Neuronal stem cell (in vitro differentiated cells): ENCODE measurements around the gene GADD45B.

Experiments used
- DNase-seq: peaks from one replicate; pipeline ENCODE4 v3.0.0-alpha.2; 2013; ENCODE audit warnings: low spot score
- H2AFZ ChIP-seq: one replicate; pipeline ENCODE4 v1.6.1; 2013; ENCODE audit warnings: mild to moderate bottlenecking, low read length, inconsistent platforms
- H2AK5ac ChIP-seq: 2 replicates; pipeline ENCODE4 v1.6.1; 2013; ENCODE audit warnings: low read depth, mild to moderate bottlenecking, inconsistent platforms, low read length, moderate library complexity, mixed read lengths
- H2BK120ac ChIP-seq: 2 replicates; pipeline ENCODE4 v1.6.1; 2013; ENCODE audit warnings: low read depth, mild to moderate bottlenecking, inconsistent platforms, low read length, moderate library complexity, mixed read lengths
- H2BK12ac ChIP-seq: one replicate; pipeline ENCODE4 v1.6.1; 2013; ENCODE audit warnings: low read length, inconsistent platforms
- H2BK15ac ChIP-seq: 2 replicates; pipeline ENCODE4 v1.6.1; 2013; ENCODE audit warnings: mild to moderate bottlenecking, low read length, inconsistent platforms, mixed read lengths
- H2BK5ac ChIP-seq: one replicate; pipeline ENCODE4 v1.6.1; 2013; ENCODE audit warnings: inconsistent platforms, mild to moderate bottlenecking, low read length, moderate library complexity
- H3K14ac ChIP-seq: one replicate; pipeline ENCODE4 v1.6.1; 2013; ENCODE audit warnings: low read length, inconsistent platforms
- H3K18ac ChIP-seq: 2 replicates; pipeline ENCODE4 v1.6.1; 2013; ENCODE audit warnings: low read length, inconsistent platforms
- H3K23ac ChIP-seq: 2 replicates; pipeline ENCODE4 v1.6.1; 2013; ENCODE audit warnings: low read depth, mild to moderate bottlenecking, mixed read lengths, low read length, inconsistent platforms; ENCODE audit not compliant: poor library complexity
- H3K27ac ChIP-seq: replicated peaks from 3 replicates; pipeline ENCODE4 v1.5.1; 2013; ENCODE audit warnings: low read length, inconsistent platforms
- H3K27me3 ChIP-seq, 3 experiments: 2 replicates each; pipeline ENCODE4 v1.6.1; 2013; ENCODE audit warnings: low read length in 3 of 3, mild to moderate bottlenecking in 2 of 3, inconsistent platforms in 1 of 3, low read depth in 1 of 3, mixed read lengths in 1 of 3, moderate library complexity in 1 of 3; ENCODE audit not compliant: control insufficient read depth in 3 of 3, insufficient read depth in 3 of 3
- H3K36me3 ChIP-seq, 2 donors: replicated peaks in 1 of 2; 2 replicates each; pipeline ENCODE4 v1.6.1; 2013; ENCODE audit warnings: low read length in 2 of 2; ENCODE audit not compliant: control insufficient read depth in 2 of 2, insufficient read depth in 2 of 2
- H3K4ac ChIP-seq: 2 replicates; pipeline ENCODE4 v1.6.1; 2013; ENCODE audit warnings: inconsistent platforms, mild to moderate bottlenecking, low read length, moderate library complexity
- H3K4me1 ChIP-seq, 2 donors: 1 replicate in 1 of 2; 2 replicates in 1 of 2; pipeline ENCODE4 v1.6.1; 2013; ENCODE audit warnings: low read length in 2 of 2, low read depth in 1 of 2; ENCODE audit not compliant: control insufficient read depth in 2 of 2, insufficient read depth in 1 of 2
- H3K4me2 ChIP-seq: one replicate; pipeline ENCODE4 v1.6.1; 2013; ENCODE audit warnings: mild to moderate bottlenecking, low read length, inconsistent platforms; ENCODE audit not compliant: insufficient read depth, poor library complexity, severe bottlenecking
- H3K4me3 ChIP-seq, 2 donors: 2 replicates each; pipeline ENCODE4 v1.5.1; 2013; ENCODE audit warnings: low read length in 2 of 2, mild to moderate bottlenecking in 2 of 2, inconsistent platforms in 1 of 2, moderate library complexity in 1 of 2
- H3K79me1 ChIP-seq: one replicate; pipeline ENCODE4 v1.6.1; 2013; ENCODE audit warnings: low read depth, mild to moderate bottlenecking, inconsistent platforms, low read length, moderate library complexity
- H3K9ac ChIP-seq: one replicate; pipeline ENCODE4 v1.6.1; 2013; ENCODE audit warnings: mild to moderate bottlenecking, low read depth, low read length, inconsistent platforms; ENCODE audit not compliant: poor library complexity
- H3K9me3 ChIP-seq, 2 donors: replicated peaks in 1 of 2; 2 replicates each; pipeline versions ENCODE3 to v1.6.1; 2013; ENCODE audit warnings: low read length in 2 of 2, mild to moderate bottlenecking in 2 of 2, inconsistent platforms in 1 of 2, low read depth in 1 of 2, mixed read lengths in 1 of 2, moderate library complexity in 1 of 2; ENCODE audit not compliant: control insufficient read depth in 2 of 2, insufficient read depth in 1 of 2
- H4K8ac ChIP-seq: one replicate; pipeline ENCODE4 v1.6.1; 2013; ENCODE audit warnings: low read depth, mild to moderate bottlenecking, inconsistent platforms, low read length, moderate library complexity
- H4K91ac ChIP-seq: one replicate; pipeline ENCODE4 v1.6.1; 2013; ENCODE audit warnings: low read length, low read depth, mild to moderate bottlenecking, inconsistent platforms; ENCODE audit not compliant: poor library complexity
- WGBS, 2 donors: extraction: QIAGEN DNeasy Blood & Tissue Kit; methylation state at CpG; one replicate each; pipeline ENCODE4 v1.1.7; 2013; ENCODE audit warnings: missing lambda C conversion rate in 2 of 2, mixed read lengths in 1 of 2; ENCODE audit not compliant: insufficient read length in 2 of 2, insufficient replicate concordance in 1 of 2; ENCODE audit errors: extremely low coverage in 2 of 2; 5-methylcytosine and 5-hydroxymethylcytosine counted together

Gene GADD45B

DNA sequence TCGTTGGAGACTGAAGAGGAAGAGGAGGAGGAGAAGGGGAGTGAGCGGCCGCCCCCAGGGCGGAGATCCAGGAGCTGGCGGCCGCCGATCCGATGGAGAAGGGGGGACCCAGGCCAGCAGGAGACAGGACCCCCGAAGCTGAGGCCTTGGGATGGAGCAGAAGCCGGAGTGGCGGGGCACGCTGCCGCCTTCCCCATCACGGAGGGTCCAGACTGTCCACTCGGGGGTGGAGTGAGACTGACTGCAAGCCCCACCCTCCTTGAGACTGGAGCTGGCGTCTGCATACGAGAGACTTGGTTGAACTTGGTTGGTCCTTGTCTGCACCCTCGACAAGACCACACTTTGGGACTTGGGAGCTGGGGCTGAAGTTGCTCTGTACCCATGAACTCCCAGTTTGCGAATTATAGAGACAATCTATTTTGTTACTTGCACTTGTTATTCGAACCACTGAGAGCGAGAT, 1.8 kb downstream of the GADD45B start:
- Histone ChIP-seq H3K4me3 (peak overlapping the region in 1 of 2 donors; percentile 6), H4K91ac (no peak overlapping the region), H3K9me3 (peaks cover 0 to 6% of the 10 kb centered on the region in 2 donors), H2BK5ac (no peak overlapping the region), H2BK15ac (peak overlapping the region; percentile 93), H3K18ac (peak overlapping the region; percentile 74), H2AFZ (no peak overlapping the region), H3K27ac (no peak overlapping the region), H3K23ac (peak overlapping the region; percentile 67), H3K36me3 (peaks cover 0 to 5% of the 10 kb centered on the region in 2 donors), H3K4me1 (peaks cover 18 to 20% of the 10 kb centered on the region in 2 donors), H2AK5ac (peak overlapping the region; percentile 54), H3K27me3 (peaks cover 0 to 52% (median 23%) of the 10 kb centered on the region in 3 experiments), H3K4ac (no peak overlapping the region), H3K9ac (peak overlapping the region; percentile 66), H2BK12ac (no peak overlapping the region), H4K8ac (no peak overlapping the region), H2BK120ac (no peak overlapping the region), H3K4me2 (no peak overlapping the region), H3K79me1 (no peaks in the 10 kb centered on the region), H3K14ac (peak overlapping the region; percentile 67)
- no peak for DNase-seq
- WGBS, 2 donors, result no CpG with 5 or more reads among the region's 21 CpGs

DNA sequence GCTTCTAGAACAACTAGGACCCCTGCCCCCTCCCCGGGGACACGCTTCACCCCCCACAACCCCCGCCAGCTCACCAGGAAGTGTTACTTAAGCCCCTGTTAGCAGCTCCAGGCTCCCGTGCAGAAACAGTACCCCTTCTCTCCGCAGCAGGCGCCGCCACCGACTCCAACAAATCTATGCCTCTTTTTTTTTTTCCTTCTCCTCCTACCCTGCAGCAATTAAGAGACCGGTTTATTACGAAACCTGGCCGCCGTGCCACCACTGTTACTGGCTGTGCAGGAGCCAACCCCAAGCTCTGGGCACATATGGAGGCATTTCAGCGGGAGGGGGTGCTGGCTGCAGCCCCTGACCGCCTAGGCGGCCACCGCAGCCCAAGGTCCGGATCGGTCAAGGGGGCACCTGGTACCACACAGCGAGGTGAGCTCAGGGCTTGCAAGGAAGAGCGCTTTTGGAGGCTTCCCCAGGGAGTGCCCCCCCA, 2.4 kb downstream of the GADD45B start:
- H3K4me2 ChIP-seq, result peak overlapping the region; percentile 62
- H2BK120ac ChIP-seq, result no peak overlapping the region
- H4K91ac ChIP-seq, result no peak overlapping the region
- H3K36me3 ChIP-seq, result peaks cover 0 to 5% of the 10 kb centered on the region in 2 donors
- H2BK15ac ChIP-seq, result no peak overlapping the region
- peak overlapping the region; percentile 89 for H3K23ac ChIP-seq
- H2AFZ ChIP-seq, result no peak overlapping the region
- peaks cover 0 to 52% (median 23%) of the 10 kb centered on the region in 3 experiments for H3K27me3 ChIP-seq
- DNase-seq, result no peak
- peaks cover 0 to 6% of the 10 kb centered on the region in 2 donors for H3K9me3 ChIP-seq
- H3K79me1 ChIP-seq, result no peaks in the 10 kb centered on the region
- no CpG with 5 or more reads among the region's 20 CpGs for WGBS, 2 donors
- H3K14ac ChIP-seq, result peak overlapping the region; percentile 63
- H3K9ac ChIP-seq, result peak overlapping the region; percentile 70
- peak overlapping the region; percentile 70 for H3K18ac ChIP-seq
- H3K27ac ChIP-seq, result no peak overlapping the region
- no peak overlapping the region for H2BK5ac ChIP-seq
- no peak overlapping the region for H2BK12ac ChIP-seq
- no peak overlapping the region for H2AK5ac ChIP-seq
- no peak overlapping the region for H4K8ac ChIP-seq
- H3K4me3 ChIP-seq, result no peak overlapping the region
- H3K4me1 ChIP-seq, result peaks cover 18 to 20% of the 10 kb centered on the region in 2 donors
- no peak overlapping the region for H3K4ac ChIP-seq

DNA sequence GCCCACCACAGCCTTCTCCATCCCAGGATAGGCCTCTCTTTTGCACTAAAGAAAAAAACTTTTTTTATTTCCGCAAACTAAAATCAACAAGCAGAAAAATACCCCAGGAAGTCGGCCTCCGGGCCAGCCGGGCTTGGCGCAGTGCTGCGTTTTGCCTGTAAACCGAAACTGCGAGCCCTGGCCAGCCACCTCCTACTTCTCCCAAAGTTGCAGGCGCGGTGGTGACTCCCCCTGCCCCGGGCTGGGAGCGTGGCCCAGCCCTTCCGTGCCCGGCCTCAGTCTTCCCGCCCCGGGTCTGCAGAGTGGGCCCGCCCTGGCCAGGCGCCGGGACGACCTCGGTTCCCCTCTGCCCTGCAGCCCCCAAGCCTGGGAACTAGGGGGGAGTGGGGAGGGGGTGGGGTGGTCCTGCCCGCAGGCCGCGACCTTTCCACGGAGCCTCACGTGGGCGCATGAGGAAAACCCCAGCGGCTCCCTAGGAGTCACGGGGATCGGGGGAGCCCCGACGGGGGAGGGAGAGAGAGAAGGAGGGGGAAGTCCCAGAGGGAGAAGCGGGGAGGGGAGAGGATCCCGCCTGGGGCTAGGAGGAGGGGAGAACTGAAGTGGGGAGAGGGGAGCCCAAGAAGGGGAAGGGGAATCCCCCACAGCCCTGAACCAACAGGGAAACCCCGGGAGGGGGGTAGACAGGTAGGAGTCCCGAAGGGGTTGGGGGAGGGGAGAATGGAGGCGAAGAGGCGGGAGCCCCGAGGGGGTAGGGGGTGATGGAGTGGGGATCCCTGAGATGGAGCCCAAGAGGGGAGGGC, 3.0 kb downstream of the GADD45B start:
- no peak for DNase-seq
- WGBS, 2 donors, result no CpG with 5 or more reads among the region's 39 CpGs
- Histone ChIP-seq H2AFZ (no peak overlapping the region), H3K4ac (no peak overlapping the region), H2AK5ac (peak overlapping the region; percentile 63), H3K4me1 (peaks cover 18 to 20% of the 10 kb centered on the region in 2 donors), H3K79me1 (no peaks in the 10 kb centered on the region), H2BK12ac (no peak overlapping the region), H2BK15ac (peak overlapping the region; percentile 58), H3K4me2 (peak overlapping the region; percentile 62), H3K18ac (peak overlapping the region; percentile 70), H3K14ac (peak overlapping the region; percentile 31), H3K9ac (peak overlapping the region; percentile 44), H2BK5ac (no peak overlapping the region), H3K27ac (no peak overlapping the region), H2BK120ac (peak overlapping the region; percentile 47), H4K91ac (no peak overlapping the region), H3K36me3 (peaks cover 0 to 5% of the 10 kb centered on the region in 2 donors), H4K8ac (no peak overlapping the region), H3K4me3 (no peak overlapping the region), H3K27me3 (peaks cover 0 to 52% (median 23%) of the 10 kb centered on the region in 3 experiments), H3K23ac (peak overlapping the region; percentile 91), H3K9me3 (peaks cover 0 to 10% of the 10 kb centered on the region in 2 donors)

- no CpG with 5 or more reads among the region's 20 CpGs for WGBS, 2 donors
- Histone ChIP-seq H4K91ac (no peak overlapping the region), H3K4ac (no peak overlapping the region), H3K14ac (peak overlapping the region; percentile 47), H3K18ac (peak overlapping the region; percentile 27), H3K4me1 (peaks cover 18 to 20% of the 10 kb centered on the region in 2 donors), H3K27ac (no peak overlapping the region), H4K8ac (no peak overlapping the region), H2AFZ (no peak overlapping the region), H3K36me3 (peaks cover 0 to 5% of the 10 kb centered on the region in 2 donors), H3K27me3 (peaks cover 0 to 52% (median 23%) of the 10 kb centered on the region in 3 experiments), H2BK5ac (no peak overlapping the region), H3K9ac (no peak overlapping the region), H2BK15ac (peak overlapping the region; percentile 58), H2AK5ac (peak overlapping the region; percentile 63), H3K4me2 (no peak overlapping the region), H3K23ac (peak overlapping the region; percentile 91), H3K4me3 (no peak overlapping the region), H2BK120ac (peak overlapping the region; percentile 47), H2BK12ac (no peak overlapping the region), H3K9me3 (peaks cover 0 to 12% of the 10 kb centered on the region in 2 donors), H3K79me1 (no peaks in the 10 kb centered on the region)
- no peak for DNase-seq
These were observed 3.7 kb downstream of the GADD45B start for GRCh38 chr19:2479556-2480194.
